MM.1S (cell line): ENCODE measurements around the gene CHDH.

Experiments used
- DNase-seq: peaks from one replicate; pipeline ENCODE4 v3.0.0-alpha.2; 2015
- H2AFZ ChIP-seq: fragments of 300-600 bp; sonication (generic); 2 replicates; pipeline ENCODE4 v1.6.0; 2016; ENCODE audit warnings: antibody characterized with exemption, low read length
- H3F3A ChIP-seq: fragments of 300-600 bp; sonication (generic); 2 replicates; pipeline ENCODE4 v1.6.1; 2016; ENCODE audit warnings: mild to moderate bottlenecking, antibody characterized with exemption, low read length, moderate library complexity, mixed read lengths; ENCODE audit not compliant: insufficient read depth
- H3K27ac ChIP-seq: fragments of 300-600 bp; sonication (generic); 2 replicates; pipeline ENCODE4 v1.5.1; 2016; ENCODE audit warnings: mild to moderate bottlenecking, low read length
- H3K27me3 ChIP-seq: fragments of 300-600 bp; sonication (generic); replicated peaks from 2 replicates; pipeline ENCODE4 v1.6.0; 2016; ENCODE audit warnings: low read length; ENCODE audit not compliant: insufficient read depth
- H3K36me3 ChIP-seq: fragments of 300-600 bp; sonication (generic); replicated peaks from 2 replicates; pipeline ENCODE4 v1.6.1; 2016; ENCODE audit warnings: mild to moderate bottlenecking, low read length, mixed read lengths; ENCODE audit not compliant: insufficient read depth
- H3K4me1 ChIP-seq: fragments of 300-600 bp; sonication (generic); 2 replicates; pipeline ENCODE4 v1.6.1; 2016; ENCODE audit warnings: low read length, mixed read lengths
- H3K4me2 ChIP-seq: fragments of 300-600 bp; sonication (generic); 2 replicates; pipeline ENCODE4 v1.6.0; 2016; ENCODE audit warnings: low read depth, low read length
- H3K4me3 ChIP-seq: fragments of 300-600 bp; sonication (generic); 2 replicates; pipeline ENCODE4 v1.5.1; 2016; ENCODE audit warnings: low read length, mixed read lengths
- H3K79me2 ChIP-seq: fragments of 300-600 bp; sonication (generic); 2 replicates; pipeline ENCODE4 v1.6.1; 2016; ENCODE audit warnings: mixed run types, low read length, mixed read lengths
- H3K9ac ChIP-seq: fragments of 300-600 bp; sonication (generic); 2 replicates; pipeline ENCODE4 v1.6.1; 2016; ENCODE audit warnings: low read length, mixed read lengths
- H3K9me2 ChIP-seq: fragments of 300-600 bp; sonication (generic); replicated peaks from 2 replicates; pipeline ENCODE4 v1.6.1; 2016; ENCODE audit warnings: mild to moderate bottlenecking, low read length, mixed read lengths; ENCODE audit not compliant: insufficient read depth
- H3K9me3 ChIP-seq: fragments of 300-600 bp; sonication (generic); replicated peaks from 2 replicates; pipeline ENCODE4 v1.6.1; 2016; ENCODE audit warnings: mild to moderate bottlenecking, low read length, mixed read lengths; ENCODE audit not compliant: insufficient read depth
- H4K20me1 ChIP-seq: fragments of 300-600 bp; sonication (generic); 2 replicates; pipeline ENCODE4 v1.6.1; 2016; ENCODE audit warnings: mild to moderate bottlenecking, low read length, moderate library complexity, mixed read lengths; ENCODE audit not compliant: insufficient read depth
- EZH2 ChIP-seq: fragments of 300-600 bp; sonication (generic); optimal IDR thresholded peaks from 2 replicates; pipeline ENCODE3; 2017; ENCODE audit warnings: low read depth, mild to moderate bottlenecking, antibody characterized with exemption, low read length, mixed read lengths
- EZH2phosphoT487 ChIP-seq: fragments of 300-600 bp; sonication (generic); IDR thresholded peaks from 2 replicates; pipeline ENCODE4 v1.6.1; 2018; ENCODE audit warnings: antibody characterized with exemption, low read length
- TF ChIP-seq, protein P1 (sequence below): fragments of 300-600 bp; sonication (generic); IDR thresholded peaks from 2 replicates; pipeline ENCODE4 v1.5.1; 2016; ENCODE audit warnings: antibody characterized with exemption, low read length, mixed read lengths

CHDH gene

DNA sequence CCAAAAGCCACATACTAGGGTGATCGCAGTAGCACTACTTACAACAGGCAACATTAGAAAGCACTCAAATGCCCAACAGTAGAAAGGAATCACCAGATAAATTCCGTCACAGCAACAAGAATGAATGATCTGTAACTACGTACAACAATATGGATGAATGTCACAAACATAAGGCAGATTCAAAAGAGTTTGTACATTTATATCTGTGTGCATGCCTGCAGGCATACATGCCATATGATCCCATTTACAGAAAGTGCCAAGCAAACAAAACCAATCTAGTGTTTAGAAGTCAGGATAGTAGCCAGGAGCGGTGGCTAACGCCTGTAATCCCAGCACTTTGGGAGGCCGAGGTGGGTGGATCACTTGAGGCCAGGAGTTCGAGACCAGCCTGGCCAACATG is 3.7 kb upstream of the CHDH start:
- Histone ChIP-seq H3K9me3 (no peaks in the 10 kb centered on the region), H3K4me3 (no peak overlapping the region), H3K79me2 (no peaks in the 10 kb centered on the region; the same call in 1 of the 2 replicates), H4K20me1 (no peaks in the 10 kb centered on the region), H3K4me1 (peaks cover 3% of the 10 kb centered on the region), H3K9me2 (no peaks in the 10 kb centered on the region), H3F3A (peaks cover 9% of the 10 kb centered on the region), H2AFZ (no peak overlapping the region), H3K9ac (no peak overlapping the region), H3K27ac (no peak overlapping the region), H3K4me2 (no peak overlapping the region), H3K27me3 (no peaks in the 10 kb centered on the region), H3K36me3 (no peaks in the 10 kb centered on the region)
- TF ChIP-seq EZH2phosphoT487 (no peak), EZH2 (no peak)
- TF ChIP-seq, protein P1, sequence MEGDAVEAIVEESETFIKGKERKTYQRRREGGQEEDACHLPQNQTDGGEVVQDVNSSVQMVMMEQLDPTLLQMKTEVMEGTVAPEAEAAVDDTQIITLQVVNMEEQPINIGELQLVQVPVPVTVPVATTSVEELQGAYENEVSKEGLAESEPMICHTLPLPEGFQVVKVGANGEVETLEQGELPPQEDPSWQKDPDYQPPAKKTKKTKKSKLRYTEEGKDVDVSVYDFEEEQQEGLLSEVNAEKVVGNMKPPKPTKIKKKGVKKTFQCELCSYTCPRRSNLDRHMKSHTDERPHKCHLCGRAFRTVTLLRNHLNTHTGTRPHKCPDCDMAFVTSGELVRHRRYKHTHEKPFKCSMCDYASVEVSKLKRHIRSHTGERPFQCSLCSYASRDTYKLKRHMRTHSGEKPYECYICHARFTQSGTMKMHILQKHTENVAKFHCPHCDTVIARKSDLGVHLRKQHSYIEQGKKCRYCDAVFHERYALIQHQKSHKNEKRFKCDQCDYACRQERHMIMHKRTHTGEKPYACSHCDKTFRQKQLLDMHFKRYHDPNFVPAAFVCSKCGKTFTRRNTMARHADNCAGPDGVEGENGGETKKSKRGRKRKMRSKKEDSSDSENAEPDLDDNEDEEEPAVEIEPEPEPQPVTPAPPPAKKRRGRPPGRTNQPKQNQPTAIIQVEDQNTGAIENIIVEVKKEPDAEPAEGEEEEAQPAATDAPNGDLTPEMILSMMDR, result no peak
- DNase-seq, result no peak

- Histone ChIP-seq H3K9me3 (no peaks in the 10 kb centered on the region), H3K27ac (no peak overlapping the region), H3K4me3 (peak overlapping the region; percentile 81), H3K4me1 (peaks cover 21% of the 10 kb centered on the region), H3K9me2 (no peaks in the 10 kb centered on the region), H3K27me3 (no peaks in the 10 kb centered on the region), H3K36me3 (no peaks in the 10 kb centered on the region), H4K20me1 (no peaks in the 10 kb centered on the region), H2AFZ (peak overlapping the region; percentile 86; the same call in 1 of the 2 replicates), H3K4me2 (peak overlapping the region; percentile 99), H3F3A (peaks cover 24% of the 10 kb centered on the region), H3K79me2 (no peaks in the 10 kb centered on the region; the same call in 1 of the 2 replicates), H3K9ac (0 out of 2 replicates have a peak overlapping the region, but pooled peaks have one; percentile 87)
- TF ChIP-seq EZH2 (no peak), EZH2phosphoT487 (no peak)
- TF ChIP-seq, protein P1, result no peak
- DNase-seq, result no peak
These were observed 584 bp upstream of the CHDH start for GRCh38 chr3:53846851-53847155.

DNA sequence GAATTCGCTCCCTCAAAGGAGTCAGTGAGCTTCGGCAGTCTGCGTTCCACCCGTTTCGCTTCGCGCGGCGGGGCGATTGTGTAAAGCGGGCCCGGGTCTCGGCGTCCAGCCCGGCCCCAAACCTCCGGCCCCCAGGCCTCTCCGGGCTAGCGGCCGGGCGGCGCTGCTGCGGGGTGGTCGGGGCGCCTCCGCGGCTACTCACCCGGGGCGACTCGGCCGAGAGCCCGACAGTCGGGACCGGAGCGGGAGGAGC is 412 bp downstream of the CHDH start:
- peaks cover 24% of the 10 kb centered on the region for H3F3A ChIP-seq
- DNase-seq, result no peak
- H3K9me2 ChIP-seq, result no peaks in the 10 kb centered on the region
- no peaks in the 10 kb centered on the region for H3K36me3 ChIP-seq
- peak overlapping the region; percentile 99 for H3K4me2 ChIP-seq
- H3K9me3 ChIP-seq, result no peaks in the 10 kb centered on the region
- H3K79me2 ChIP-seq, result no peaks in the 10 kb centered on the region; the same call in 1 of the 2 replicates
- peak overlapping the region; percentile 85; the same call in 1 of the 2 replicates for H3K27ac ChIP-seq
- H3K27me3 ChIP-seq, result no peaks in the 10 kb centered on the region
- peaks cover 21% of the 10 kb centered on the region for H3K4me1 ChIP-seq
- H2AFZ ChIP-seq, result peak overlapping the region; percentile 86
- TF ChIP-seq EZH2 (no peak), EZH2phosphoT487 (no peak)
- TF ChIP-seq, protein P1, result no peak
- H3K9ac ChIP-seq, result peak overlapping the region; percentile 87
- no peaks in the 10 kb centered on the region for H4K20me1 ChIP-seq
- peak overlapping the region; percentile 81 for H3K4me3 ChIP-seq
